H54 (cell line): ENCODE measurements around the gene SLC9A9.

Experiments used
- DNase-seq: peaks from one replicate; pipeline ENCODE4 v3.0.0; 2011; ENCODE audit warnings: low spot score, mixed read lengths; ENCODE audit not compliant: insufficient read length
- FAIRE-seq: peaks from 3 replicates; lab custom pipeline; 2011; peaks lifted over from hg19 to GRCh38; lab: Jason Lieb, UNC
- POLR2A ChIP-seq: IDR thresholded peaks from 2 replicates; pipeline ENCODE4 v1.6.1; 2011; ENCODE audit warnings: low read depth, mild to moderate bottlenecking, low read length

The SLC9A9 gene

GRCh38 chr3:143784446-143784845, 63.8 kb downstream of the SLC9A9 start:
- FAIRE-seq (no peak), DNase-seq (no peak)
- no peak for TF ChIP-seq POLR2A

- DNase-seq (no peak), FAIRE-seq (no peak)
- no peak for TF ChIP-seq POLR2A
Observed at GRCh38 chr3:143783851-143784370, 64.4 kb downstream of the SLC9A9 start.

- DNase-seq (peak; percentile 23), FAIRE-seq (peak; percentile 95)
- no peak for TF ChIP-seq POLR2A
Observed at GRCh38 chr3:143775459-143775858, 72.8 kb downstream of the SLC9A9 start.

- FAIRE-seq (no peak), DNase-seq (no peak)
- TF ChIP-seq POLR2A, result no peak
Observed at GRCh38 chr3:143771939-143772338, 76.3 kb downstream of the SLC9A9 start.

GRCh38 chr3:143771258-143771657, 77.0 kb downstream of the SLC9A9 start:
- DNase-seq (no peak), FAIRE-seq (no peak)
- TF ChIP-seq POLR2A, result no peak

GRCh38 chr3:143770391-143770790, 77.9 kb downstream of the SLC9A9 start:
- DNase-seq (no peak), FAIRE-seq (no peak)
- TF ChIP-seq POLR2A, result no peak

GRCh38 chr3:143769616-143770015, 78.7 kb downstream of the SLC9A9 start:
- TF ChIP-seq POLR2A, result no peak
- FAIRE-seq (no peak), DNase-seq (no peak)

- FAIRE-seq, result no peak
- no peak for TF ChIP-seq POLR2A
- DNase-seq, result no peak
Observed at GRCh38 chr3:143764840-143765239, 83.4 kb downstream of the SLC9A9 start.

- no peak for TF ChIP-seq POLR2A
- FAIRE-seq (no peak), DNase-seq (no peak)
Observed at GRCh38 chr3:143763564-143764162, 84.6 kb downstream of the SLC9A9 start.

GRCh38 chr3:143757691-143758090, 90.6 kb downstream of the SLC9A9 start:
- FAIRE-seq (no peak), DNase-seq (no peak)
- TF ChIP-seq POLR2A, result no peak

GRCh38 chr3:143755978-143756377, 92.3 kb downstream of the SLC9A9 start:
- no peak for FAIRE-seq
- no peak for DNase-seq
- no peak for TF ChIP-seq POLR2A

GRCh38 chr3:143754090-143754489, 94.2 kb downstream of the SLC9A9 start:
- no peak for TF ChIP-seq POLR2A
- no peak for DNase-seq
- no peak for FAIRE-seq

GRCh38 chr3:143753456-143753855, 94.8 kb downstream of the SLC9A9 start:
- TF ChIP-seq POLR2A, result no peak
- DNase-seq (no peak), FAIRE-seq (no peak)

GRCh38 chr3:143753006-143753405, 95.3 kb downstream of the SLC9A9 start:
- no peak for DNase-seq
- no peak for FAIRE-seq
- TF ChIP-seq POLR2A, result no peak

- no peak for DNase-seq
- TF ChIP-seq POLR2A, result no peak
- FAIRE-seq, result no peak
Observed at GRCh38 chr3:143751643-143752178, 96.6 kb downstream of the SLC9A9 start.
